ENCODE measurements around the gene KLRG1. TPM values are rescaled to one million over a fixed set of nuclear protein-coding genes. Genes with fewer than 3 reads are reported as not detected.

KLRG1 gene
- polyA plus RNA-seq (ENCODE audit: insufficient read length in 3 of 3), result 1 to 10 TPM; 2.0 to 3.0 (median 2.8) TPM

GRCh38 chr12:8989413-8989812 is at the start of gene KLRG1:
TSS of gene KLRG1 (plus strand) at chr12:8989546. CDS start at chr12:8989636, 90 bp downstream.
- no peak for DNase-seq (ENCODE audit: low read depth in 3 of 3, low spot score in 2 of 3)

- DNase-seq (ENCODE audit: low read depth in 3 of 3, low spot score in 2 of 3), result no peak
Observed at GRCh38 chr12:8941691-8942478, 47.5 kb upstream of the KLRG1 start.

- DNase-seq (ENCODE audit: low read depth in 3 of 3, low spot score in 2 of 3), result no peak
Observed at GRCh38 chr12:8943565-8944186, 45.7 kb upstream of the KLRG1 start.

GRCh38 chr12:8946733-8947132 is 42.6 kb upstream of the KLRG1 start:
- no peak for DNase-seq (ENCODE audit: low read depth in 3 of 3, low spot score in 2 of 3)

- no peak for DNase-seq (ENCODE audit: low read depth in 3 of 3, low spot score in 2 of 3)
Observed at GRCh38 chr12:8947737-8948136, 41.6 kb upstream of the KLRG1 start.

GRCh38 chr12:8948701-8949341 is 40.5 kb upstream of the KLRG1 start:
- peak in 1 of 3 donors; percentile 19 for DNase-seq (ENCODE audit: low read depth in 3 of 3, low spot score in 2 of 3)

GRCh38 chr12:8949342-8950220 is 39.8 kb upstream of the KLRG1 start, which contains the start of gene M6PR:
TSS of gene M6PR (minus strand) at chr12:8949645. CDS start at chr12:8946404, 3,241 bp downstream.
- DNase-seq (ENCODE audit: low read depth in 3 of 3, low spot score in 2 of 3), result peak; percentile 89 to 91 (median 90)

GRCh38 chr12:8950221-8950527 is 39.2 kb upstream of the KLRG1 start:
- peak in 1 of 3 donors; percentile 48 for DNase-seq (ENCODE audit: low read depth in 3 of 3, low spot score in 2 of 3)

GRCh38 chr12:8950702-8951478 is 38.5 kb upstream of the KLRG1 start:
- no peak for DNase-seq (ENCODE audit: low read depth in 3 of 3, low spot score in 2 of 3)

GRCh38 chr12:8951744-8952143 is 37.6 kb upstream of the KLRG1 start:
- DNase-seq (ENCODE audit: low read depth in 3 of 3, low spot score in 2 of 3), result no peak

- DNase-seq (ENCODE audit: low read depth in 3 of 3, low spot score in 2 of 3), result no peak
Observed at GRCh38 chr12:8953773-8954402, 35.5 kb upstream of the KLRG1 start.

GRCh38 chr12:8956073-8956472 is 33.3 kb upstream of the KLRG1 start:
- no peak for DNase-seq (ENCODE audit: low read depth in 3 of 3, low spot score in 2 of 3)

GRCh38 chr12:8956772-8957171 is 32.6 kb upstream of the KLRG1 start:
- DNase-seq (ENCODE audit: low read depth in 3 of 3, low spot score in 2 of 3), result no peak

GRCh38 chr12:8957561-8957960 is 31.8 kb upstream of the KLRG1 start:
- DNase-seq (ENCODE audit: low read depth in 3 of 3, low spot score in 2 of 3), result no peak

- no peak for DNase-seq (ENCODE audit: low read depth in 3 of 3, low spot score in 2 of 3)
Observed at GRCh38 chr12:8958066-8958465, 31.3 kb upstream of the KLRG1 start.

- no peak for DNase-seq (ENCODE audit: low read depth in 3 of 3, low spot score in 2 of 3)
Observed at GRCh38 chr12:8960176-8960575, 29.2 kb upstream of the KLRG1 start.

GRCh38 chr12:8968761-8969160 is 20.6 kb upstream of the KLRG1 start:
- DNase-seq (ENCODE audit: low read depth in 3 of 3, low spot score in 2 of 3), result no peak

GRCh38 chr12:8969861-8970411 is 19.4 kb upstream of the KLRG1 start:
- no peak for DNase-seq (ENCODE audit: low read depth in 3 of 3, low spot score in 2 of 3)

GRCh38 chr12:8970432-8970831 is 18.9 kb upstream of the KLRG1 start:
- DNase-seq (ENCODE audit: low read depth in 3 of 3, low spot score in 2 of 3), result no peak
